PC-9 (cell line): ENCODE results near the gene NFASC. TPM values are rescaled to one million over a fixed set of nuclear protein-coding genes. Genes with fewer than 3 reads are reported as not detected.

Experiments used
- BruUV-seq: library from RNA; stranded (reverse); fragments of 400-500 nt; replicated peaks from 2 replicates; lab custom pipeline; 2021; lab: Mats Ljungman, UMichigan
- CTCF ChIA-PET: fragments of 300-600 bp; sonication (Branson Sonifier 250); formaldehyde crosslinking; loops from one replicate; lab custom pipeline; 2022; ENCODE audit warnings: antibody characterized with exemption; lab: Charles Lee
- POLR2A ChIA-PET: fragments of 300-600 bp; sonication (Branson Sonifier 250); formaldehyde crosslinking; loops from one replicate; lab custom pipeline; 2022; ENCODE audit warnings: antibody characterized with exemption; ENCODE audit not compliant: unreplicated experiment; lab: Charles Lee
- DNase-seq, 2 experiments: peaks; one replicate each; pipeline versions ENCODE4 v3.0.0 to v3.0.0-alpha.2; 2015 to 2022; ENCODE audit warnings: mixed read lengths in 1 of 2
- H2AFZ ChIP-seq: fragments of 200-600 bp; sonication (generic); 2 replicates; pipeline ENCODE4 v1.8.1; 2017; ENCODE audit warnings: antibody characterized with exemption
- H3F3A ChIP-seq: fragments of 200-600 bp; sonication (generic); 2 replicates; pipeline ENCODE4 v1.8.1; 2017; ENCODE audit warnings: antibody characterized with exemption, mild to moderate bottlenecking, low read depth; ENCODE audit not compliant: insufficient read depth
- H3K27ac ChIP-seq: fragments of 200-600 bp; sonication (generic); 2 replicates; pipeline ENCODE4 v1.6.1; 2016; ENCODE audit warnings: mixed run types
- H3K27me3 ChIP-seq: fragments of 200-600 bp; sonication (generic); 2 replicates; pipeline ENCODE4 v1.6.1; 2016; ENCODE audit warnings: low read depth, mixed run types; ENCODE audit not compliant: insufficient read depth
- H3K36me3 ChIP-seq: fragments of 200-600 bp; sonication (generic); 2 replicates; pipeline ENCODE4 v1.6.1; 2016; ENCODE audit warnings: low read depth, mixed run types
- H3K4me1 ChIP-seq: fragments of 200-600 bp; sonication (generic); replicated peaks from 2 replicates; pipeline ENCODE4 v1.6.1; 2016; ENCODE audit warnings: mixed run types; ENCODE audit not compliant: insufficient read depth
- H3K4me2 ChIP-seq: fragments of 200-600 bp; sonication (generic); 2 replicates; pipeline ENCODE4 v1.6.1; 2017; ENCODE audit warnings: mixed run types
- H3K4me3 ChIP-seq: fragments of 200-600 bp; sonication (generic); 2 replicates; pipeline ENCODE4 v1.6.1; 2016; ENCODE audit warnings: mixed run types
- H3K79me2 ChIP-seq: fragments of 200-600 bp; sonication (generic); 2 replicates; pipeline ENCODE4 v1.6.1; 2017; ENCODE audit warnings: low read depth, mixed run types
- H3K9me2 ChIP-seq: fragments of 200-600 bp; sonication (generic); 2 replicates; pipeline ENCODE4 v1.8.1; 2017; ENCODE audit warnings: mild to moderate bottlenecking; ENCODE audit not compliant: insufficient read depth
- H3K9me3 ChIP-seq: fragments of 200-600 bp; sonication (generic); 2 replicates; pipeline ENCODE4 v1.8.1; 2016; ENCODE audit warnings: low read depth; ENCODE audit not compliant: insufficient read depth
- H4K20me1 ChIP-seq: fragments of 200-600 bp; sonication (generic); 2 replicates; pipeline ENCODE4 v1.8.1; 2017; ENCODE audit not compliant: insufficient read depth
- EZH2 ChIP-seq: fragments of 200-600 bp; sonication (generic); IDR thresholded peaks from 2 replicates; pipeline ENCODE4 v1.8.0; 2017; ENCODE audit warnings: antibody characterized with exemption, low read depth
- intact Hi-C: fragments of 100-400 bp; cut with micrococcal nuclease; formaldehyde crosslinking; loops from one replicate; pipeline ENCODE4 v1.10.0; 2022; ENCODE audit not compliant: unreplicated experiment
- total RNA-seq: library from RNA; stranded (reverse); gene quantifications from 2 replicates; pipeline ENCODE4 v1.2.3, GENCODE V29; 2021
- TF ChIP-seq, protein P1 (sequence below): fragments of 200-600 bp; sonication (generic); conservative IDR thresholded peaks from 2 replicates; pipeline ENCODE4 v1.6.1; 2017; ENCODE audit warnings: mixed run types, antibody characterized with exemption, mild to moderate bottlenecking, moderate library complexity

NFASC gene
- total RNA-seq, 1 experiment from 2014 or later = not detected

GRCh38 chr1:205044741-205045140 lies 174.1 kb downstream of the NFASC start:
- no peaks in the 10 kb centered on the region for H3K79me2 ChIP-seq
- H3K27ac ChIP-seq = no peak overlapping the region
- no peaks in the 10 kb centered on the region for H3K4me1 ChIP-seq
- peaks cover 98% of the 10 kb centered on the region for H3K27me3 ChIP-seq
- DNase-seq = no peak
- H3K36me3 ChIP-seq = no peaks in the 10 kb centered on the region
- no peaks in the 10 kb centered on the region for H4K20me1 ChIP-seq
- H3K9me3 ChIP-seq = no peaks in the 10 kb centered on the region
- no peak overlapping the region for H2AFZ ChIP-seq
- no peak overlapping the region for H3K4me3 ChIP-seq
- H3K9me2 ChIP-seq = no peaks in the 10 kb centered on the region
- no peak overlapping the region for H3K4me2 ChIP-seq
- H3F3A ChIP-seq = no peaks in the 10 kb centered on the region
- ChIA-PET CTCF (no interaction called here), POLR2A (no interaction called here)
- TF ChIP-seq EZH2 = no peak; the same call in 1 of the 2 replicates
- TF ChIP-seq, protein P1, sequence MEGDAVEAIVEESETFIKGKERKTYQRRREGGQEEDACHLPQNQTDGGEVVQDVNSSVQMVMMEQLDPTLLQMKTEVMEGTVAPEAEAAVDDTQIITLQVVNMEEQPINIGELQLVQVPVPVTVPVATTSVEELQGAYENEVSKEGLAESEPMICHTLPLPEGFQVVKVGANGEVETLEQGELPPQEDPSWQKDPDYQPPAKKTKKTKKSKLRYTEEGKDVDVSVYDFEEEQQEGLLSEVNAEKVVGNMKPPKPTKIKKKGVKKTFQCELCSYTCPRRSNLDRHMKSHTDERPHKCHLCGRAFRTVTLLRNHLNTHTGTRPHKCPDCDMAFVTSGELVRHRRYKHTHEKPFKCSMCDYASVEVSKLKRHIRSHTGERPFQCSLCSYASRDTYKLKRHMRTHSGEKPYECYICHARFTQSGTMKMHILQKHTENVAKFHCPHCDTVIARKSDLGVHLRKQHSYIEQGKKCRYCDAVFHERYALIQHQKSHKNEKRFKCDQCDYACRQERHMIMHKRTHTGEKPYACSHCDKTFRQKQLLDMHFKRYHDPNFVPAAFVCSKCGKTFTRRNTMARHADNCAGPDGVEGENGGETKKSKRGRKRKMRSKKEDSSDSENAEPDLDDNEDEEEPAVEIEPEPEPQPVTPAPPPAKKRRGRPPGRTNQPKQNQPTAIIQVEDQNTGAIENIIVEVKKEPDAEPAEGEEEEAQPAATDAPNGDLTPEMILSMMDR = no peak
- intact Hi-C loops = no loop called here
- no TSS peak for BruUV-seq

GRCh38 chr1:205045146-205045545 lies 174.5 kb downstream of the NFASC start:
- Histone ChIP-seq H3K4me1 (no peaks in the 10 kb centered on the region), H3K9me3 (no peaks in the 10 kb centered on the region), H3K27me3 (peaks cover 98% of the 10 kb centered on the region), H3K4me3 (no peak overlapping the region), H3K36me3 (no peaks in the 10 kb centered on the region), H3K4me2 (no peak overlapping the region), H3K9me2 (no peaks in the 10 kb centered on the region), H3K79me2 (no peaks in the 10 kb centered on the region), H3K27ac (no peak overlapping the region), H4K20me1 (no peaks in the 10 kb centered on the region), H3F3A (no peaks in the 10 kb centered on the region), H2AFZ (no peak overlapping the region)
- ChIA-PET CTCF (no interaction called here), POLR2A (no interaction called here)
- DNase-seq = no peak
- BruUV-seq = no TSS peak
- TF ChIP-seq EZH2 = no peak; the same call in 1 of the 2 replicates
- TF ChIP-seq, protein P1 = no peak
- intact Hi-C loops = no loop called here

DNA sequence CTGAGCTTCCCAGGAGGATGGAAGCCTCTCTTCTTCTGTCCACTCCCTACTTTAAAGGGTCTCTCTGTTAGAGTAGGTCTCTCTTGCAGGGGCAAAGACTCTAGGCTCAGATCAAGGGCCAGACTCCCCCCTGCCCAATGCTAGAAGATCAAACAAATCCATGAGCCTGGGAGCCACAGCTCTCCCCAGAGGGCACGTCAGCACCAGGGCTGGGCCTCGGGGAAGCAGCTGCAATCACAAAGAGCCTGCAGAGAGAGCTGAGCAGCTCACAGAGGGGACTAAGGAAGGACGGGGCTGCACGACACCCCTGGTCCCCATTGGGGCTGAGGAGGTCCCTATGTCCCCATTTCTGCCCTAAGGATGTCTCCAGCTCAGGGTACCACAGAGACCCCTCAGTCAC lies 176.2 kb downstream of the NFASC start:
- Histone ChIP-seq H3K27me3 (peaks cover 98% of the 10 kb centered on the region), H3F3A (no peaks in the 10 kb centered on the region), H2AFZ (no peak overlapping the region), H3K27ac (no peak overlapping the region), H3K9me2 (no peaks in the 10 kb centered on the region), H3K4me2 (no peak overlapping the region), H4K20me1 (no peaks in the 10 kb centered on the region), H3K4me1 (no peaks in the 10 kb centered on the region), H3K79me2 (no peaks in the 10 kb centered on the region), H3K36me3 (no peaks in the 10 kb centered on the region), H3K9me3 (no peaks in the 10 kb centered on the region), H3K4me3 (no peak overlapping the region)
- CTCF ChIA-PET = no interaction called here
- BruUV-seq = no TSS peak
- intact Hi-C loops = no loop called here
- POLR2A ChIA-PET = no interaction called here
- TF ChIP-seq, protein P1 = no peak
- TF ChIP-seq EZH2 = no peak
- no peak for DNase-seq
